OCI-LY7 (cell line): Measurements from ENCODE around the gene NALCN. TPM values are rescaled to one million over a fixed set of nuclear protein-coding genes. Genes with fewer than 3 reads are reported as not detected.

ENCODE experiments used
- BruUV-seq: library from RNA; stranded (reverse); fragments of 400-500 nt; replicated peaks from 2 replicates; lab custom pipeline; 2021; lab: Mats Ljungman, UMichigan
- CTCF ChIA-PET: fragments of 300-600 bp; sonication (Branson Sonifier 250); formaldehyde crosslinking; loops from one replicate; lab custom pipeline; 2022; ENCODE audit warnings: antibody characterized with exemption; ENCODE audit not compliant: unreplicated experiment; lab: Charles Lee
- POLR2A ChIA-PET: fragments of 300-600 bp; sonication (Branson Sonifier 250); formaldehyde crosslinking; loops from one replicate; lab custom pipeline; 2022; ENCODE audit warnings: antibody characterized with exemption; lab: Charles Lee
- DNase-seq: peaks from one replicate; pipeline ENCODE4 v3.0.0-alpha.2; 2015; ENCODE audit warnings: low spot score
- H2AFZ ChIP-seq: fragments of 200-600 bp; sonication (generic), shearing (Covaris generic); 2 replicates; pipeline ENCODE4 v1.6.1; 2014; ENCODE audit warnings: mild to moderate bottlenecking, antibody characterized with exemption, low read length, moderate library complexity
- H3K27ac ChIP-seq: fragments of 200-600 bp; sonication (generic); 2 replicates; pipeline ENCODE4 v1.5.1; 2014; ENCODE audit warnings: mixed run types, low read depth, mild to moderate bottlenecking, moderate library complexity, low read length, inconsistent platforms; ENCODE audit not compliant: poor library complexity, severe bottlenecking
- H3K36me3 ChIP-seq: fragments of 200-600 bp; sonication (generic); 2 replicates; pipeline ENCODE4 v1.6.1; 2014; ENCODE audit warnings: mild to moderate bottlenecking, antibody characterized with exemption, low read length, moderate library complexity, mixed read lengths; ENCODE audit not compliant: insufficient read depth
- H3K4me1 ChIP-seq: fragments of 200-600 bp; sonication (generic); 2 replicates; pipeline ENCODE4 v1.5.1; 2014; ENCODE audit warnings: mild to moderate bottlenecking, low read length; ENCODE audit not compliant: insufficient read depth, poor library complexity, severe bottlenecking
- H3K4me2 ChIP-seq: fragments of 200-600 bp; sonication (generic); 2 replicates; pipeline ENCODE4 v1.6.1; 2014; ENCODE audit warnings: mild to moderate bottlenecking, low read length
- H3K4me3 ChIP-seq: fragments of 200-600 bp; sonication (generic); 2 replicates; pipeline ENCODE4 v1.5.1; 2014; ENCODE audit warnings: mild to moderate bottlenecking, low read depth, low read length; ENCODE audit not compliant: poor library complexity, severe bottlenecking
- H3K79me2 ChIP-seq: fragments of 200-600 bp; sonication (generic); 2 replicates; pipeline ENCODE4 v1.6.1; 2016; ENCODE audit warnings: low read depth, mild to moderate bottlenecking, low read length, moderate library complexity, mixed read lengths; ENCODE audit not compliant: insufficient read depth
- H3K9me2 ChIP-seq: fragments of 200-600 bp; sonication (generic); 2 replicates; pipeline ENCODE4 v1.6.1; 2016; ENCODE audit warnings: mild to moderate bottlenecking, low read length, mixed read lengths; ENCODE audit not compliant: insufficient read depth
- H3K9me3 ChIP-seq: fragments of 200-600 bp; sonication (generic); 2 replicates; pipeline ENCODE4 v1.6.1; 2014; ENCODE audit warnings: mild to moderate bottlenecking, mixed run types, low read length, mixed read lengths
- H4K20me1 ChIP-seq: fragments of 200-600 bp; sonication (generic); 2 replicates; pipeline ENCODE4 v1.6.1; 2014; ENCODE audit warnings: mild to moderate bottlenecking, antibody characterized with exemption, low read length, moderate library complexity, mixed read lengths; ENCODE audit not compliant: insufficient read depth
- CTCF ChIP-seq: fragments of 200-600 bp; sonication (generic); conservative IDR thresholded peaks from 2 replicates; pipeline ENCODE4 v1.5.1; 2014; ENCODE audit warnings: mild to moderate bottlenecking, antibody characterized with exemption, low read length, moderate library complexity, mixed read lengths
- EZH2phosphoT487 ChIP-seq: fragments of 200-600 bp; sonication (generic); IDR thresholded peaks from 2 replicates; pipeline ENCODE4 v1.6.1; 2018; ENCODE audit warnings: low read depth, borderline replicate concordance, mild to moderate bottlenecking, mixed run types, antibody characterized with exemption, low read length, moderate library complexity, mixed read lengths
- intact Hi-C: fragments of 100-400 bp; cut with micrococcal nuclease; formaldehyde crosslinking; loops from one replicate; pipeline ENCODE4 v1.10.0; 2022; ENCODE audit not compliant: unreplicated experiment
- total RNA-seq, 2 experiments: library from RNA; depleted of rRNA in 1 of 2; stranded (reverse); fragments of >200 nt in 1 of 2; shearing (Covaris generic) in 1 of 2; gene quantifications; 2 replicates each; pipeline ENCODE4 v1.2.3, GENCODE V29; 2014 to 2022

Gene NALCN
- total RNA-seq, 2 experiments from 2014 or later = not detected

GRCh38 chr13:101120007-101120406, 296.3 kb downstream of the NALCN start:
- Histone ChIP-seq H3K27ac (no peak overlapping the region), H3K4me3 (no peak overlapping the region), H4K20me1 (no peaks in the 10 kb centered on the region), H3K36me3 (no peaks in the 10 kb centered on the region), H3K9me2 (no peaks in the 10 kb centered on the region), H2AFZ (no peak overlapping the region), H3K79me2 (no peaks in the 10 kb centered on the region), H3K9me3 (no peaks in the 10 kb centered on the region), H3K4me2 (no peak overlapping the region), H3K4me1 (no peaks in the 10 kb centered on the region)
- no peak for TF ChIP-seq CTCF
- no peak for TF ChIP-seq EZH2phosphoT487
- no TSS peak for BruUV-seq
- ChIA-PET POLR2A (no interaction called here), CTCF (no interaction called here)
- no peak for DNase-seq
- intact Hi-C loops = no loop called here

DNA sequence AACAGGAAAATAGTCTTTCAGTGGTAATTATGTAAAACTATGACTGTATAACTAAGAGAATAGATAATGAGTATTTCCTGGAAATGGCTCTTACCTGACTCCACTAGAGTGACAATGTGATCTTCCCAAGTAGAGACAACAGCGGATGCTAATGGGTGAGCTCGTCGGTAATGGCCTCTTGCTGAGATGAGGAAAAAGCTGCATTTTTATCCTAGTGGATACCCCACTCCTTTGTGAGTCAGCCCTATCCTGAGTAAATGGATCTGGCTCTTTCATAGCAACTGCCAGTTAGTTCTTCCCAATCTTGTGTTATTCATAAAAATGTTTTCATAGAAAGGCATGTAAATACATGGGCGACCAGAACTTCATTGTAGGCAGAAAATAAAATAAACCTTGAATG, 299.5 kb downstream of the NALCN start:
- TF ChIP-seq CTCF (no peak), EZH2phosphoT487 (no peak)
- no peak overlapping the region for H3K4me3 ChIP-seq
- ChIA-PET CTCF (no interaction called here), POLR2A (no interaction called here)
- no peak overlapping the region for H2AFZ ChIP-seq
- intact Hi-C loops = no loop called here
- H3K36me3 ChIP-seq = no peaks in the 10 kb centered on the region
- no peaks in the 10 kb centered on the region for H3K79me2 ChIP-seq
- DNase-seq = no peak
- H4K20me1 ChIP-seq = no peaks in the 10 kb centered on the region
- BruUV-seq = no TSS peak
- no peak overlapping the region for H3K27ac ChIP-seq
- no peak overlapping the region for H3K4me2 ChIP-seq
- H3K4me1 ChIP-seq = no peaks in the 10 kb centered on the region
- H3K9me3 ChIP-seq = no peaks in the 10 kb centered on the region
- no peaks in the 10 kb centered on the region for H3K9me2 ChIP-seq

GRCh38 chr13:101116341-101116740, 300.0 kb downstream of the NALCN start:
- BruUV-seq = no TSS peak
- no peak for DNase-seq
- intact Hi-C loops = no loop called here

More at GRCh38 chr13:101116341-101116740, 300.0 kb downstream of the NALCN start:
- no peaks in the 10 kb centered on the region for H3K9me2 ChIP-seq
- TF ChIP-seq EZH2phosphoT487 (no peak), CTCF (no peak)
- no peaks in the 10 kb centered on the region for H3K36me3 ChIP-seq
- no peak overlapping the region for H2AFZ ChIP-seq
- POLR2A ChIA-PET = no interaction called here
- H3K4me1 ChIP-seq = no peaks in the 10 kb centered on the region
- H3K9me3 ChIP-seq = no peaks in the 10 kb centered on the region
- no peak overlapping the region for H3K4me3 ChIP-seq
- CTCF ChIA-PET = no interaction called here
- no peak overlapping the region for H3K27ac ChIP-seq
- H4K20me1 ChIP-seq = no peaks in the 10 kb centered on the region
- no peaks in the 10 kb centered on the region for H3K79me2 ChIP-seq
- no peak overlapping the region for H3K4me2 ChIP-seq
